ENCODE measurements around the gene PRKCB. TPM values are rescaled to one million over a fixed set of nuclear protein-coding genes. Genes with fewer than 3 reads are reported as not detected.

Gene PRKCB
- total RNA-seq, 1 donor from 2014 or later = 0.38 TPM

- Mint-ChIP-seq H3K36me3 (no peaks in the 10 kb centered on the region), H3K4me3 (no peak overlapping the region), H3K27ac (no peak overlapping the region), H3K4me1 (no peaks in the 10 kb centered on the region), H3K9me3 (no peaks in the 10 kb centered on the region), H3K27me3 (ENCODE audit: low read depth) (peaks cover 53% of the 10 kb centered on the region)
- TF ChIP-seq, protein P1, sequence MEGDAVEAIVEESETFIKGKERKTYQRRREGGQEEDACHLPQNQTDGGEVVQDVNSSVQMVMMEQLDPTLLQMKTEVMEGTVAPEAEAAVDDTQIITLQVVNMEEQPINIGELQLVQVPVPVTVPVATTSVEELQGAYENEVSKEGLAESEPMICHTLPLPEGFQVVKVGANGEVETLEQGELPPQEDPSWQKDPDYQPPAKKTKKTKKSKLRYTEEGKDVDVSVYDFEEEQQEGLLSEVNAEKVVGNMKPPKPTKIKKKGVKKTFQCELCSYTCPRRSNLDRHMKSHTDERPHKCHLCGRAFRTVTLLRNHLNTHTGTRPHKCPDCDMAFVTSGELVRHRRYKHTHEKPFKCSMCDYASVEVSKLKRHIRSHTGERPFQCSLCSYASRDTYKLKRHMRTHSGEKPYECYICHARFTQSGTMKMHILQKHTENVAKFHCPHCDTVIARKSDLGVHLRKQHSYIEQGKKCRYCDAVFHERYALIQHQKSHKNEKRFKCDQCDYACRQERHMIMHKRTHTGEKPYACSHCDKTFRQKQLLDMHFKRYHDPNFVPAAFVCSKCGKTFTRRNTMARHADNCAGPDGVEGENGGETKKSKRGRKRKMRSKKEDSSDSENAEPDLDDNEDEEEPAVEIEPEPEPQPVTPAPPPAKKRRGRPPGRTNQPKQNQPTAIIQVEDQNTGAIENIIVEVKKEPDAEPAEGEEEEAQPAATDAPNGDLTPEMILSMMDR (IDR thresholded peaks at IDR 0.05; ENCODE audit: unreplicated experiment) = no peak
- DNase-seq (ENCODE audit: low spot score in 2 of 2, unreplicated experiment in 2 of 2) = no peak
These were observed 208.7 kb downstream of the PRKCB start for GRCh38 chr16:24044467-24044866.

- Mint-ChIP-seq H3K9me3 (no peaks in the 10 kb centered on the region), H3K4me3 (no peak overlapping the region), H3K27me3 (ENCODE audit: low read depth) (peaks cover 56% of the 10 kb centered on the region), H3K4me1 (no peaks in the 10 kb centered on the region), H3K36me3 (no peaks in the 10 kb centered on the region), H3K27ac (no peak overlapping the region)
- TF ChIP-seq, protein P1 (IDR thresholded peaks at IDR 0.05; ENCODE audit: unreplicated experiment) = peak; percentile 43
- DNase-seq (ENCODE audit: low spot score in 2 of 2, unreplicated experiment in 2 of 2) = peak in 1 of 2 experiments; percentile 57
These were observed 209.9 kb downstream of the PRKCB start for GRCh38 chr16:24045641-24046040.

- Mint-ChIP-seq H3K4me1 (no peaks in the 10 kb centered on the region), H3K27ac (no peak overlapping the region), H3K4me3 (no peak overlapping the region), H3K36me3 (no peaks in the 10 kb centered on the region), H3K27me3 (ENCODE audit: low read depth) (peaks cover 60% of the 10 kb centered on the region), H3K9me3 (no peaks in the 10 kb centered on the region)
- TF ChIP-seq, protein P1 (IDR thresholded peaks at IDR 0.05; ENCODE audit: unreplicated experiment) = no peak
- DNase-seq (ENCODE audit: low spot score in 2 of 2, unreplicated experiment in 2 of 2) = no peak
These were observed 210.7 kb downstream of the PRKCB start for GRCh38 chr16:24046442-24046841.

DNA sequence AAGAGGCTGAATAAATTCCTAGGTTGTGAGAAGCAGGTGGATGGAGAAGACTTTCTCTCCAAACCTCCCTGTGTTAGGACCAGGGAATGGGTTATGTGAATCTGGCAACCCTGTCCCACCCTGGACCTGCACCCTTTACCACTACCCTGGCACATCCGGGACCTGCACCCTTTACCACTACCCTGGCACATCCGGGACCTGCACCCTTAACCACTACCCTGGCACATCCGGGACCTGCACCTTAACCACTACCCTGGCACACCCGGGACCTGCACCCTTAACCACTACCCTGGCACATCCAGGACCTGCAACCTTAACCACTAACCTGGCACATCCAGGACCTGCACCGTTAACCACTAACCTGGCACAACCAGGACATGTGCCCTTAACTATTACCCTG lies 213.3 kb downstream of the PRKCB start:
- no peaks in the 10 kb centered on the region for H3K36me3 Mint-ChIP-seq
- no peak for DNase-seq (ENCODE audit: low spot score in 2 of 2, unreplicated experiment in 2 of 2)
- TF ChIP-seq, protein P1 (IDR thresholded peaks at IDR 0.05; ENCODE audit: unreplicated experiment) = no peak
- H3K4me3 Mint-ChIP-seq = no peak overlapping the region
- H3K27me3 Mint-ChIP-seq (ENCODE audit: low read depth) = peaks cover 65% of the 10 kb centered on the region
- H3K9me3 Mint-ChIP-seq = peaks cover 5% of the 10 kb centered on the region
- no peak overlapping the region for H3K27ac Mint-ChIP-seq
- H3K4me1 Mint-ChIP-seq = no peaks in the 10 kb centered on the region

DNA sequence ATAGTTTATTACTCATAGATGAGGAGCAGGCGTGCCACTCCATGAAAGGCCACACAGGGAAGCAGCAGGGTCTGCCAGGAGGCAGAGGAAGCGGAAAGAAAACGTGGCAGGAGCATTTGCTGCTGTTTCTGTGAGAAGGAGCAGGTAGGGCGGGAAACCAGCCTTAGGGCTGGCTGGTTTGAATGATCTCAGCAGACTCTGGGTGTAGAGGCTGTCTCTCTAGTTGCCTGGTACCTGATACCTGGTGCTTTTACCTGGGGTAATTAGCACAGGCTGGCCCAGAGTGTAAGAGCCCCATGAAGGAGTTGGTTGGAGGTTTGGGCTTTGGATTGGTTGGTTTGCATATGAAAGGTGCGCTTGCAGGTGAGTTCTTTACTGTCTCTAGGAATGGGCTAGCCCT lies 215.3 kb downstream of the PRKCB start:
- TF ChIP-seq, protein P1 (IDR thresholded peaks at IDR 0.05; ENCODE audit: unreplicated experiment) = no peak
- Mint-ChIP-seq H3K9me3 (peaks cover 5% of the 10 kb centered on the region), H3K27ac (no peak overlapping the region), H3K36me3 (no peaks in the 10 kb centered on the region), H3K4me1 (no peaks in the 10 kb centered on the region), H3K27me3 (ENCODE audit: low read depth) (peaks cover 75% of the 10 kb centered on the region), H3K4me3 (no peak overlapping the region)
- no peak for DNase-seq (ENCODE audit: low spot score in 2 of 2, unreplicated experiment in 2 of 2)

Data from mesothelial cell of epicardium (in vitro differentiated cells).